H9 (cell line): ENCODE data around the gene VPS26A. TPM values are rescaled to one million over a fixed set of nuclear protein-coding genes. Genes with fewer than 3 reads are reported as not detected.

Source experiments
- DNase-seq: peaks from one replicate; pipeline ENCODE4 v3.0.0-alpha.2; 2017
- H2AFZ ChIP-seq: one replicate; pipeline ENCODE4 v1.6.1; 2013; ENCODE audit warnings: mild to moderate bottlenecking, low read length, control low read depth, moderate library complexity
- H2AK5ac ChIP-seq: 2 replicates; pipeline ENCODE4 v1.6.1; 2013; ENCODE audit warnings: low read length, control low read depth, mixed read lengths; ENCODE audit not compliant: insufficient read length
- H2BK120ac ChIP-seq: one replicate; pipeline ENCODE4 v1.6.1; 2013; ENCODE audit warnings: low read depth, mild to moderate bottlenecking, low read length, control low read depth, inconsistent platforms; ENCODE audit not compliant: poor library complexity, severe bottlenecking
- H2BK12ac ChIP-seq: 2 replicates; pipeline ENCODE4 v1.6.1; 2013; ENCODE audit warnings: low read length, control low read depth, mixed read lengths, low read depth; ENCODE audit not compliant: insufficient read length
- H2BK15ac ChIP-seq: 2 replicates; pipeline ENCODE4 v1.6.1; 2013; ENCODE audit warnings: low read depth, low read length, control low read depth
- H2BK20ac ChIP-seq: one replicate; pipeline ENCODE4 v1.6.1; 2013; ENCODE audit warnings: low read depth, mild to moderate bottlenecking, low read length, control low read depth, inconsistent platforms; ENCODE audit not compliant: poor library complexity, severe bottlenecking
- H2BK5ac ChIP-seq: 2 replicates; pipeline ENCODE4 v1.6.1; 2013; ENCODE audit warnings: low read length, control low read depth, mixed read lengths; ENCODE audit not compliant: insufficient read length
- H3K14ac ChIP-seq: 2 replicates; pipeline ENCODE4 v1.6.1; 2013; ENCODE audit warnings: low read length, control low read depth; ENCODE audit not compliant: insufficient read depth
- H3K18ac ChIP-seq: 2 replicates; pipeline ENCODE4 v1.6.1; 2013; ENCODE audit warnings: low read depth, mild to moderate bottlenecking, mixed read lengths, low read length, control low read depth; ENCODE audit not compliant: insufficient read length
- H3K23ac ChIP-seq: 2 replicates; pipeline ENCODE4 v1.6.1; 2013; ENCODE audit warnings: low read length, control low read depth, mixed read lengths, low read depth; ENCODE audit not compliant: insufficient read length
- H3K23me2 ChIP-seq: 2 replicates; pipeline ENCODE4 v1.6.1; 2013; ENCODE audit warnings: low read depth, mild to moderate bottlenecking, mixed read lengths, low read length, control low read depth; ENCODE audit not compliant: insufficient read length, poor library complexity, severe bottlenecking
- H3K27ac ChIP-seq: 2 replicates; pipeline ENCODE4 v1.5.1; 2013; ENCODE audit warnings: low read length, control low read depth, mixed read lengths, low read depth; ENCODE audit not compliant: insufficient read length
- H3K27me3 ChIP-seq: 2 replicates; pipeline ENCODE4 v1.6.1; 2013; ENCODE audit warnings: low read length, control low read depth, inconsistent platforms; ENCODE audit not compliant: insufficient read depth
- H3K4ac ChIP-seq: 2 replicates; pipeline ENCODE4 v1.6.1; 2013; ENCODE audit warnings: low read depth, mild to moderate bottlenecking, control low read depth, inconsistent platforms, low read length, moderate library complexity
- H3K4me1 ChIP-seq: 2 replicates; pipeline ENCODE4 v1.6.1; 2013; ENCODE audit warnings: low read length, control low read depth, inconsistent platforms; ENCODE audit not compliant: insufficient read depth
- H3K4me2 ChIP-seq: 2 replicates; pipeline ENCODE4 v1.6.1; 2013; ENCODE audit warnings: low read length, control low read depth, mixed read lengths; ENCODE audit not compliant: insufficient read length, insufficient read depth
- H3K56ac ChIP-seq: 2 replicates; pipeline ENCODE4 v1.6.1; 2013; ENCODE audit warnings: low read depth, mild to moderate bottlenecking, mixed read lengths, low read length, control low read depth; ENCODE audit not compliant: insufficient read length
- H3K79me1 ChIP-seq: 2 replicates; pipeline ENCODE4 v1.6.1; 2013; ENCODE audit warnings: low read depth, mild to moderate bottlenecking, moderate library complexity, low read length, control low read depth, inconsistent platforms; ENCODE audit not compliant: insufficient read depth, poor library complexity, severe bottlenecking
- H3K79me2 ChIP-seq: 2 replicates; pipeline ENCODE4 v1.6.1; 2013; ENCODE audit warnings: low read length, control low read depth, inconsistent platforms; ENCODE audit not compliant: insufficient read depth
- H3K9ac ChIP-seq: 2 replicates; pipeline ENCODE4 v1.6.1; 2013; ENCODE audit warnings: low read length, control low read depth, mixed read lengths; ENCODE audit not compliant: insufficient read length; ENCODE audit errors: extremely low read depth
- H3K9me3 ChIP-seq: one replicate; pipeline ENCODE4 v1.6.1; 2013; ENCODE audit warnings: low read depth, low read length, inconsistent platforms; ENCODE audit not compliant: control insufficient read depth
- H3T11ph ChIP-seq: one replicate; pipeline ENCODE4 v1.6.1; 2013; ENCODE audit warnings: mild to moderate bottlenecking, low read length, control low read depth, inconsistent platforms
- H4K20me1 ChIP-seq: one replicate; pipeline ENCODE4 v1.6.1; 2013; ENCODE audit not compliant: control insufficient read depth, insufficient read length, insufficient read depth
- H4K5ac ChIP-seq: 2 replicates; pipeline ENCODE4 v1.6.1; 2013; ENCODE audit warnings: low read depth, mild to moderate bottlenecking, mixed read lengths, low read length, control low read depth; ENCODE audit not compliant: insufficient read length
- H4K8ac ChIP-seq: replicated peaks from 2 replicates; pipeline ENCODE4 v1.6.1; 2013; ENCODE audit warnings: low read length, control low read depth, mixed read lengths, low read depth; ENCODE audit not compliant: insufficient read length
- H4K91ac ChIP-seq: 2 replicates; pipeline ENCODE4 v1.6.1; 2013; ENCODE audit warnings: low read depth, mild to moderate bottlenecking, moderate library complexity, mixed read lengths, low read length, control low read depth; ENCODE audit not compliant: insufficient read length
- H3K27ac Mint-ChIP-seq, 3 experiments: 2 replicates in 2 of 3; 3 replicates in 1 of 3; pipeline ENCODE4 v1.8.0; 2020 to 2021; ENCODE audit warnings: mixed read lengths in 3 of 3, mild to moderate bottlenecking in 1 of 3, moderate library complexity in 1 of 3
- H3K27me3 Mint-ChIP-seq: 2 replicates; pipeline ENCODE4 v1.8.0; 2021; ENCODE audit warnings: low read depth, mild to moderate bottlenecking, moderate library complexity, mixed read lengths
- H3K36me3 Mint-ChIP-seq, 3 experiments: 2 replicates in 2 of 3; 3 replicates in 1 of 3; pipeline ENCODE4 v1.8.0; 2020 to 2021; ENCODE audit warnings: low read depth in 3 of 3, mixed read lengths in 3 of 3; ENCODE audit not compliant: insufficient read depth in 1 of 3
- H3K4me1 Mint-ChIP-seq, 2 experiments: 2 replicates each; pipeline ENCODE4 v1.8.0; 2020; ENCODE audit warnings: mixed read lengths in 2 of 2
- H3K4me3 Mint-ChIP-seq, 2 experiments: 2 replicates in 1 of 2; 3 replicates in 1 of 2; pipeline ENCODE4 v1.8.0; 2020 to 2021; ENCODE audit warnings: mild to moderate bottlenecking in 2 of 2, mixed read lengths in 2 of 2, moderate library complexity in 1 of 2
- H3K9me3 Mint-ChIP-seq, 2 experiments: 2 replicates in 1 of 2; 3 replicates in 1 of 2; pipeline ENCODE4 v1.8.0; 2020; ENCODE audit warnings: mild to moderate bottlenecking in 2 of 2, mixed read lengths in 2 of 2, moderate library complexity in 1 of 2
- CTCF ChIP-seq: fragments of 200-600 bp; sonication (generic); conservative IDR thresholded peaks from 3 replicates; pipeline ENCODE4 v1.8.0; 2021; ENCODE audit warnings: antibody characterized with exemption, mild to moderate bottlenecking
- WGBS: extraction: QIAGEN DNeasy Blood & Tissue Kit; methylation state at CpG from one replicate; pipeline ENCODE4 v1.1.7; 2013; ENCODE audit warnings: missing lambda C conversion rate, low lambda C conversion rate, mixed read lengths; ENCODE audit not compliant: insufficient read length; ENCODE audit errors: extremely low coverage; 5-methylcytosine and 5-hydroxymethylcytosine counted together
- total RNA-seq: library from RNA; stranded (reverse); gene quantifications from 2 replicates; pipeline ENCODE4 v1.2.1, GENCODE V29; 2021

Gene VPS26A
- total RNA-seq, 1 experiment from 2014 or later = 41.8 TPM

GRCh38 chr10:69103784-69104183, 20.2 kb upstream of the VPS26A start:
- Histone ChIP-seq H2BK15ac (no peak overlapping the region), H3K23ac (no peak overlapping the region), H4K91ac (no peak overlapping the region), H4K8ac (no peak overlapping the region), H4K5ac (no peak overlapping the region), H4K20me1 (no peaks in the 10 kb centered on the region), H3K27ac (no peak overlapping the region), H3T11ph (no peak overlapping the region), H2BK120ac (no peak overlapping the region), H3K14ac (no peak overlapping the region), H3K27me3 (no peaks in the 10 kb centered on the region), H3K18ac (no peak overlapping the region), H3K4me2 (no peak overlapping the region), H3K4ac (no peak overlapping the region), H3K9ac (no peak overlapping the region), H2BK12ac (no peak overlapping the region), H2AFZ (no peak overlapping the region), H3K23me2 (no peaks in the 10 kb centered on the region), H3K79me1 (no peaks in the 10 kb centered on the region), H3K79me2 (no peaks in the 10 kb centered on the region), H3K56ac (no peak overlapping the region), H2AK5ac (no peak overlapping the region), H3K4me1 (peaks cover 2% of the 10 kb centered on the region; the same call in 1 of the 2 replicates), H3K9me3 (no peaks in the 10 kb centered on the region), H2BK20ac (no peak overlapping the region), H2BK5ac (no peak overlapping the region)
- no peak overlapping the region for H3K27ac Mint-ChIP-seq
- DNase-seq = no peak
- no CpG with 5 or more reads among the region's 7 CpGs for WGBS
- H3K4me1 Mint-ChIP-seq = peaks cover 4 to 16% of the 10 kb centered on the region in 2 experiments
- no peak overlapping the region for H3K4me3 Mint-ChIP-seq
- H3K36me3 Mint-ChIP-seq = no peaks in the 10 kb centered on the region
- no peak for TF ChIP-seq CTCF
- peaks cover 2% of the 10 kb centered on the region; the same call in 1 of the 2 replicates for H3K27me3 Mint-ChIP-seq
- no peaks in the 10 kb centered on the region for H3K9me3 Mint-ChIP-seq
